ENCODE results near the gene SP140L. TPM values are rescaled to one million over a fixed set of nuclear protein-coding genes. Genes with fewer than 3 reads are reported as not detected.

SP140L gene
- total RNA-seq, 1 donor from 2014 or later = 2.7 TPM

GRCh38 chr2:230413479-230413878 lies 86.5 kb downstream of the SP140L start:
- H3K4me3 ChIP-seq (ENCODE audit: low read depth, low read length) = no peak overlapping the region
- DNase-seq (ENCODE audit: low read depth) = no peak
- no peak for TF ChIP-seq CTCF (conservative IDR thresholded peaks at IDR 0.05; ENCODE audit: low read depth, low read length)

GRCh38 chr2:230414302-230414701 lies 87.3 kb downstream of the SP140L start:
- no peak for TF ChIP-seq CTCF (conservative IDR thresholded peaks at IDR 0.05; ENCODE audit: low read depth, low read length)
- no peak for DNase-seq (ENCODE audit: low read depth)
- no peak overlapping the region for H3K4me3 ChIP-seq (ENCODE audit: low read depth, low read length)

GRCh38 chr2:230416061-230416721 lies 89.2 kb downstream of the SP140L start, which contains the start of gene SP100:
TSS of gene SP100 (plus strand) at chr2:230416201. CDS start at chr2:230416297, 96 bp downstream.
- TF ChIP-seq CTCF (conservative IDR thresholded peaks at IDR 0.05; ENCODE audit: low read depth, low read length) = no peak
- DNase-seq (ENCODE audit: low read depth) = peak; percentile 35
- peak within 1 kb of the TSS; percentile 65 for H3K4me3 ChIP-seq (ENCODE audit: low read depth, low read length)

- no peak for DNase-seq (ENCODE audit: low read depth)
- peak overlapping the region; percentile 65 for H3K4me3 ChIP-seq (ENCODE audit: low read depth, low read length)
- TF ChIP-seq CTCF (conservative IDR thresholded peaks at IDR 0.05; ENCODE audit: low read depth, low read length) = no peak
Measured at GRCh38 chr2:230417436-230417835, 90.4 kb downstream of the SP140L start.

- DNase-seq (ENCODE audit: low read depth) = no peak
- H3K4me3 ChIP-seq (ENCODE audit: low read depth, low read length) = peak overlapping the region; percentile 4
- TF ChIP-seq CTCF (conservative IDR thresholded peaks at IDR 0.05; ENCODE audit: low read depth, low read length) = no peak
Measured at GRCh38 chr2:230418341-230419016, 91.5 kb downstream of the SP140L start.

- TF ChIP-seq CTCF (conservative IDR thresholded peaks at IDR 0.05; ENCODE audit: low read depth, low read length) = no peak
- H3K4me3 ChIP-seq (ENCODE audit: low read depth, low read length) = no peak overlapping the region
- no peak for DNase-seq (ENCODE audit: low read depth)
Measured at GRCh38 chr2:230419181-230419580, 92.2 kb downstream of the SP140L start.

Measured in epithelial cell of proximal tubule (primary cell).